ENCODE measurements around the gene CD63.

CD63 gene

GRCh38 chr12:55704824-55705718 lies 23.7 kb downstream of the CD63 start:
- DNase-seq (ENCODE audit: low spot score), result no peak

GRCh38 chr12:55703901-55704761 lies 24.7 kb downstream of the CD63 start:
- no peak for DNase-seq (ENCODE audit: low spot score)

- no peak for DNase-seq (ENCODE audit: low spot score)
These were observed 25.5 kb downstream of the CD63 start for GRCh38 chr12:55703288-55703687.

- no peak for DNase-seq (ENCODE audit: low spot score)
These were observed 25.9 kb downstream of the CD63 start for GRCh38 chr12:55702861-55703260.

- no peak for DNase-seq (ENCODE audit: low spot score)
These were observed 28.4 kb downstream of the CD63 start for GRCh38 chr12:55700255-55701018.

- DNase-seq (ENCODE audit: low spot score), result no peak
These were observed 29.2 kb downstream of the CD63 start for GRCh38 chr12:55699471-55700055.

GRCh38 chr12:55698965-55699364 lies 29.8 kb downstream of the CD63 start:
- DNase-seq (ENCODE audit: low spot score), result no peak

GRCh38 chr12:55698241-55698955 lies 30.4 kb downstream of the CD63 start:
- no peak for DNase-seq (ENCODE audit: low spot score)

- no peak for DNase-seq (ENCODE audit: low spot score)
These were observed 31.1 kb downstream of the CD63 start for GRCh38 chr12:55697686-55698085.

GRCh38 chr12:55696796-55697462 lies 31.9 kb downstream of the CD63 start:
- no peak for DNase-seq (ENCODE audit: low spot score)

GRCh38 chr12:55696141-55696540 lies 32.7 kb downstream of the CD63 start:
- DNase-seq (ENCODE audit: low spot score), result no peak

GRCh38 chr12:55695349-55695748 lies 33.5 kb downstream of the CD63 start:
- DNase-seq (ENCODE audit: low spot score), result no peak

- no peak for DNase-seq (ENCODE audit: low spot score)
These were observed 34.2 kb downstream of the CD63 start for GRCh38 chr12:55694651-55695050.

GRCh38 chr12:55694188-55694515 lies 34.7 kb downstream of the CD63 start:
- DNase-seq (ENCODE audit: low spot score), result no peak

- no peak for DNase-seq (ENCODE audit: low spot score)
These were observed 35.3 kb downstream of the CD63 start for GRCh38 chr12:55693323-55694187.

- no peak for DNase-seq (ENCODE audit: low spot score)
These were observed 36.0 kb downstream of the CD63 start for GRCh38 chr12:55692631-55693322.

GRCh38 chr12:55688716-55689655 lies 39.8 kb downstream of the CD63 start:
- no peak for DNase-seq (ENCODE audit: low spot score)

- DNase-seq (ENCODE audit: low spot score), result no peak
These were observed 41.1 kb downstream of the CD63 start for GRCh38 chr12:55687746-55688145.

Measured in Ammon's horn (tissue), 1 donor.